Skeletal muscle cell (primary cell): Measurements from ENCODE around the gene UPB1.
A peak's percentile ranks its signal among the peaks of the same experiment; 100 is the strongest.

Experiments used
- DNase-seq: peaks from one replicate; pipeline ENCODE4 v3.0.0-alpha.2; 2010; ENCODE audit warnings: low read depth
- H3K4me3 ChIP-seq: 2 replicates; pipeline ENCODE4 v1.5.1; 2011; ENCODE audit warnings: low read depth, mild to moderate bottlenecking, control low read depth, low read length, moderate library complexity

The UPB1 gene

DNA sequence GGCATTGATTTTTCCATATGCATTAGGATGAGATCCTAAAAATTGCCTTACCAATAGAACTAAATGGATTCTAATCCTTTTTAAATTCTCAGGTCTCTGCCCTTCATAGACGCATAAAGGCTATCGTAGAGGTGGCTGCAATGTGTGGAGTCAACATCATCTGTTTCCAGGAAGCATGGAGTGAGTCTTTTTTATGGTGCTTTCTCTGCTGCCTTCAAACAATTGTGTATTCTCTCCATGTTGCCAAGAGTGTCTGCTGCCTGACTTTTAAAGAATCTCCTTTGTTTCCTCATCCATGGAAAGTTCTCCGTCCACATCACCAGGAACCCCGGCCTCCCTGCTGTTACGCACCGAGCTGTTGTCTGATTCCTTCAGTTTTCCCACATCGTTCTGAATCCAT is 6.9 kb downstream of the UPB1 start:
- no peak overlapping the region for H3K4me3 ChIP-seq

DNA sequence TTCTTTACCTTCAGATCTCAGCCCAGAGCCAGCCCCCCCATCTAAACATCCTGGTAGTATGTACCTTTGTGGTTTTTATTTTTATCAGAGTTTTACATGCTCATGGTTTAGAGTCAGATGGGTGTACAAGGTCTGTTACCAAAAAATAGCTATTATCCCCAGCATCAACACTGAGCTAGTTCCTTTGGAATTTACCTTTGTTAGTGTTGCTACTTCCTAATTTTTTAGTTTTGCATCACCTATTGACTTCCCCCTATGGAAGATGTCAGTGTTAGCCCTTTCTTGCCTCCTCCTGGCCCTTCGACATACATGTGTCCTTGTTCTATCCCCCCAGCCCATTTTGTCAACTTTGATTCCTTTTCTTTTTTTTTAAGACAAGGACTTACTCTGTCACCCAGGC is 7.4 kb downstream of the UPB1 start:
- no peak overlapping the region for H3K4me3 ChIP-seq
- DNase-seq = no peak

More for the DNA sequence above, 6.9 kb downstream of the UPB1 start:
- DNase-seq = no peak

DNA sequence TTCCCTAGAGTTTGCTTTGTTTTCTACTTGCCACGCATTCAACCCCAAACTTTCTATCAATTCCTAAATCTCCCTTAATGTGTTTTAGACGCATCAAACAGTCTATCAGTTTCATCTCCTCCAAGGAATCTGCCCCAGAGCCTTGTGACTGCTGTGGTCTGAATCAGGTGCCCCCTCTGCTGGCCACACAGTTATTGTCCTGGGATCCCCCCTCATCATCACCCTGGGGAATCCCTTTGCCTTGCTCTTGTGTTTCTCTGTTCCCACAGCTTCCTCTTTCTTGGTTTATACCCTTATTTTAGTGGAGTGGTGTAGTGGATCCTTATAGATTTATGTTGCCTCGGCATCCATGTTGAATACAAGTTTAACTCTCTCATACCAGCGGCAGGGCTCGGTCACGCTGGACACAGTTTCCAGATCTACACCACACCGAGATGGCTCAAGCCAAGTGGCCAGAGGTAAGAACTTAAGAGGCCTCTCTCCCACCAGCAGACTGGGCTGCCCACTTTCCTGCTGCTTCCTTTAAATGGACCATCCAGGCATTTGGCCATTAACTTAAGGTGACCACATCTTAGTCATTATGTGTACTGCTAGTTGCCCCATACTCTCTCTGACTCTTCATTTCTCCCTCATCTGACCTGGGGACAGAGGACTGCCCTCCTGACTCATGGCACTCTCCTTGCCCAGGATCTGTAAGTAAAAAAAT is 8.2 kb downstream of the UPB1 start:
- DNase-seq = no peak

DNA sequence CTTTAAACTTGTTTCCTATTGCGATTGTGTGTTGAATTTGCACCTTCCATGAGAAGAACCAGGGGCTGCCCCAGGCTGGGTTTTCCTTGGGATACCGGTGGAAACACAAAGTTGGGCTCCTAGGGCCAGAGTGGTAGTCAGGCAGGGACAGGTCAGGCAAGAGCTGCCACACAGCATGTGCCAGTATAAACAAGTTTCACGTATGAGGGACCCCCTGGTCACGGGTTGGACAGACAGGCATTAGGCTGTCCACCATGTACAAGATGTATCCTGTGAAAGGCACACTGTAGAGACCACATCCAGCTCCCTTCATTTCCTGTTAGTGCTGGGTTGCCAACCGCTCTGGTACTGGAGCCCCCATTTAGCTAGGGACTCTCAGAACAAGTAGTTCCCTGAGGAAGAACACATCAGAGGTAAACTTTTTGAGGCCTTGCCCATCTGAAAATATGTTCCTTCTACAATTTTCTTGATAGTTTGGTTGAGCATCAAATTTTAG is 8.8 kb downstream of the UPB1 start:
- DNase-seq = no peak
- H3K4me3 ChIP-seq = no peak overlapping the region

More for the DNA sequence above, 8.2 kb downstream of the UPB1 start:
- H3K4me3 ChIP-seq = no peak overlapping the region

DNA sequence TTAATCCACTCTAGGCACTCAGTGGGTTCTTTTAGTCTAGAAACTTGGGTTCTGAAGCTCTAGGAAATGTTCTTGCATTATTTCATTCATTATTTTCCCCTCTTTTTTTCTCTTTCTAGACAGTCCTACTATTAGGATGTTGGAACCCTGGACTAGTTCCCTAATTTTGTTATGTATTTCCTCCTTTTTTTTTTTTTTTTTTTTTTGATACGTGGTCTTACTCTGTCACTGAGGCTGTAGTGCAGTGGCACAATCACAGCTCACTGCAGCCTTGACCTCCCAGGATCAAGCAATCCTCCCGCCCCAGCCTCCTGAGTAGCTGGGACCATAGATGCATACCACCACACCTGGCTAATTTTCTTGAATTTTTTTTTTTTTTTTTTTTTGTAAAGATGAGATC is 9.4 kb downstream of the UPB1 start:
- no peak overlapping the region for H3K4me3 ChIP-seq
- DNase-seq = no peak

DNA sequence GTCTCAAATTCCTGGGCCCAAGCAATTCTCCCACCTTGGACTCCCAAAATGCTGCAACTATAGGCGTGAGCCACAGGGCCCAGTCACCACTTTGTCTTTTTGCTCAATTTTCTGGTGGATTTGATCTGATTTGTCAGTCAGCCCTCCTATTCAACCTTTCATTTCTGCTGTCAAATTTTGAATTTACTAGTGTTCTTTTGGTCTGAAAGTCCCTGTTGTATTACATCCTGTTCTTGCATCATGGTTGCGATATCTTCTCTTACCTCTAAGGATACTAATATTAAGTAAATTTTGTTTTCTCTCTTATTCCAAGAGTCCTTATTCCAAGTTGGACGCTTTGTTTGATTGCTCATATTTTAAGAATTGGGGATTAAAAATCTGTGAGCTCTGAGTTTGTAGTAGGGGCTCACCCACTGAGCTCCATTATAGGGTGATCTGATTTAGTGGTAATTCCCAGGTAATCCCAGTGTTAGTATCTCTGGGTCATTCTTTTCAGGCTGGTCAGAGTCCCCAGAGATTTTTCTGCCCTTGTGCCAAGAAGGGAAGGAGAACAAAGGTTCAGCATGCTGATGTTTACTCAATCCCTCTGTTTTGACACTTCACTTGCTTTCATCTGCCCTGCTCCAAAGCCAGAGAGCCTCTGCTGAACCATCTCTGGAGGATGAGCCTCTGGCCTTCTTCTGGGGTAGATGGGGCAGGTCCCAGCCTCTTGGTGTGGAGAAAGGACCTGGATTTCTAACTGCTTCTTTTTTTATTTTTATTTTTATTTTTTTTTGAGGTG is 10.0 kb downstream of the UPB1 start:
- DNase-seq = no peak
- no peak overlapping the region for H3K4me3 ChIP-seq

DNA sequence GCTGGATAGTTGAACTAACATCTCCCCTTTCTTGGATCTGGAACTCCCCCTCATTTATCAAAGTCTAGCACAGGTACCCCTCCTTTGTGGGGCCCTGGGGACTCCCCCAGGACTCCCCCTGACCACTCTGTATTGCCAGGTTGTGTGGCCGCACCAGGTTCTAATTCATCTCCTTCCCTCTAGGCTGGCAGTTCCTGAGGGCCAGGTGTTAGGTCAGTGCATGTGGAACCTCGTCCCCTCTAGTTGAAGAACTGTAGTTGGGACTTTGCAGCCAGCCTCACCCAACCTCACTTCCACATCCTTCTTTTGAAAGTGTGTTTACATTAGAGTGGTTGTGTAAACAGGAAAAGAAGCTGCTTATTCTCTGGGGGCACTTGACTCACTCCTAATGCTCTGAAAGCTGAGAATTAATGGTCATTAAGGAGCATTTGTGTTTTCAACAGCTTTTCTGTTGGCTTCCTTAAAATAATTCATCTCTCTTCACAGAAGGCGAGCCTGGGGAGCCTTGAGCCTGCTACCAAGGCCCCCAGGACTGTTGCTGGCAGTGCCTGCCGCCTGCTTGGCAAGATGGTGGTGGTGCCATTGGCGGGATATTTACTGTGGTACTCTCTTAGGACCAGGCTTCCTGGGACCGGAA is 11.8 kb downstream of the UPB1 start:
- DNase-seq = no peak
- H3K4me3 ChIP-seq = no peak overlapping the region

DNA sequence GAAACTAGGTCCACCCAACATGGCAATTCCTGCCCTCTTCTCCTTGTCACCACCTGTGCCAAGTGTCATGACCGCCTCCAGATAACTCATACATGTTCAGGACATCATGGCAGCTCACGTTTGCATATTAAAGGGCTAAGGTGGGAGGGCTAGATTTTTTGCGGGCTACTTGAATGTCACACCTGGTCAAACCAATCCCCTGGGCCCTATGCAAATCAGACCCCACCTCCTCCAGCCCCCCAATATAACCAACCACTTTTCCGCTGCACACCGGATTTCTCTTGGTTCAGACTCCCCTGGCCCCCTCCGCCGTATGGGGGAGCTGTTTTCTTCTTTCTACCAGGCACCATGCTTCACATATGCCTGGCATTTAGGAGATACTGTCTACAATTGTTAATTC is 12.6 kb downstream of the UPB1 start:
- no peak overlapping the region for H3K4me3 ChIP-seq
- DNase-seq = no peak

DNA sequence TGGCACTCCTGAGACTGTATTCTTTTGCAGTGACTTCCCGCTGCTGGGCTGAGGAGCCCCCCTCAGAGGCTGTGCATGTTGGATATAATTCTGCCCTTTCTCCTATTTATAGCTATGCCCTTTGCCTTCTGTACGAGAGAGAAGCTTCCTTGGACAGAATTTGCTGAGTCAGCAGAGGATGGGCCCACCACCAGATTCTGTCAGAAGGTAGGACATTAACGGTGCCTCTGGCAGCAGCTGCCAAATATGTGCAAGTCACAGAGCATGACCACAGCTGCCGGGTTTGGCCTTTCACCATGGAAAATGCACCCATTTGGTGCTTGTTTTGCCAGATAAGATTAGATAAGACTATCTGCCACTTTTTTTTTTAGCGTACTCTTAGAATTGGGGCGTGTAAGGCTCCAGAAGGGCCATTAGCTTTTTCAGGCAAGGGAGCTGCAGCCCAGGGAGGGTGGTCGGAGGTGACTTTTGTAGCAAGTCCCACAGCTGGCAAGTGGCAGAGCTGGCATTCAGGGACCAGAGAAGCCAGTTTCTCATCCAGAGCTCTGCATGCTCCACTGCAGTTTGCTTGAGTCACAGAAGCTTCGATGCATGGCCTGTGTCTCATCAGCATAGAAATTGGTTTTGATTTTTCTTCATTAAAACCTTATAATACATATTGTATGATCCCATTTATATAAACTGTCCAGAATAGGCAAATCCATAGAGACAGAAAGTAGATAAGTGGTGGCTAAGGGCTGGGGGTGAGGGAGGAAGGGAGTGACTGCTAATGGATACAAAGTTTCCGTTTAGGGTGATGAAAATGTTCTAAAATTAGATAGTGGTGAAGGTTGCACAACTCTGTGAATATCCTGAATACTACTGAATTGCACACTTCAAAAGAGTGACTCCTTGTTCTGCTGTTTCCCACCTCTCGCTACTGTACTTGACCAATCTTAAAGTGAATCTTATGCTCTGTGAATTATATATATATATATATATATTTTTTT is 15.8 kb downstream of the UPB1 start:
- H3K4me3 ChIP-seq = no peak overlapping the region
- DNase-seq = no peak

DNA sequence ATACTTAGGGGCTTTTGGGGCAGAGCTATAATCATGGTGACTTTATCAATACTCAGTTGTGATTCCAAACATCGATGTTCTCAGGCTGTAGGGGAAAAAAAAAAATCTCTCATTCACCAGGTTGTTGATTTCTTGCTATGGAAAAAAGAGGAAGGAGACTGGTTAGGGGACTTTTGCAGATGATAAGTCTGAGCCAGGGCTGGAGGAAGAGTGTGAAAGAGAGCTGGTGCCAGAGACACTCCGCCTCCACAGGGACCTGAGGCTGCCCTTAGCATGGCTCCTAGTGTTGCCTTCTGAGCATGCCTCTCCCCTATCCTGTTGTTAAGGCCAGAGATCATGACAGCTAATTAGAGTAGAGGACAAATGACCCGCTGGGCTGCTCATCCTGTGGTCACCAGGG is 16.9 kb downstream of the UPB1 start:
- no peak for DNase-seq

DNA sequence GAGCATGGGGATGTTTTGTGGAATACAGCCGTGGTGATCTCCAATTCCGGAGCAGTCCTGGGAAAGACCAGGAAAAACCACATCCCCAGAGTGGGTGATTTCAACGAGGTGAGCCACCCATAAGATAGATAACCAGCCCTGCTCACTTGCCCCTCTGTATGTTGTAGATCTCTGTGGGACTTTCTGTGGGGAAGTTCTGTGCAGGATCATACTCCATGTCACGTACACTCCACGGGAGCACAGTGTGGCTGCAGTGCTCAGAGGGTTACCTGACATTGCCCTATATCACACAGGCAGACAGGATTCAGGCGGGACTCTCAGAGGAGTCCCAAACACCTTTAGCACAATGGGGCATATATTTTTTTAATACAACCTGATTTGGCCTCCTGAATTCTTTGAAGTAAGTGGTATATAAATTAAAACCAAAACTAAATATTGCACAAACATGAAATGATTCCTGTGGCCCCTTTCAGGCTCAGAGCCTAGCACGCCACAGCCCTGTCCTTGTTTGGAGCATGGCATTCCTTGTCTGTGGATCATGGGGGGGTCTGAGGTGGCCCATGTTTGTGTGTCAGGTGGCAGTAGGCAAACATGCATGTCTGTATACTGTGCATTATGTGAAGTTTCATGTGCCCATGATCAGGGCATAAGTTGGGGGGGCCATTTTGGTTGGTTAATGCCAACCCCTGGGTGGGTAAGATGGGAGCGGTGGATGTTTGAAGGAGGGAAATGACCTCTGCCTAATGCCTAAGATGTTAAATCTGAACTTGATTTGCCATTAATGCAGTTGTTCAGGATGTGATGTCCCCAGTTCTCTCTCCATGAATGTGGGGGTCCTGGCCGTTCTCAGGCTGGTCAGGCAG is 18.5 kb downstream of the UPB1 start:
- no peak overlapping the region for H3K4me3 ChIP-seq
- no peak for DNase-seq

More for the DNA sequence above, 16.9 kb downstream of the UPB1 start:
- H3K4me3 ChIP-seq = no peak overlapping the region

DNA sequence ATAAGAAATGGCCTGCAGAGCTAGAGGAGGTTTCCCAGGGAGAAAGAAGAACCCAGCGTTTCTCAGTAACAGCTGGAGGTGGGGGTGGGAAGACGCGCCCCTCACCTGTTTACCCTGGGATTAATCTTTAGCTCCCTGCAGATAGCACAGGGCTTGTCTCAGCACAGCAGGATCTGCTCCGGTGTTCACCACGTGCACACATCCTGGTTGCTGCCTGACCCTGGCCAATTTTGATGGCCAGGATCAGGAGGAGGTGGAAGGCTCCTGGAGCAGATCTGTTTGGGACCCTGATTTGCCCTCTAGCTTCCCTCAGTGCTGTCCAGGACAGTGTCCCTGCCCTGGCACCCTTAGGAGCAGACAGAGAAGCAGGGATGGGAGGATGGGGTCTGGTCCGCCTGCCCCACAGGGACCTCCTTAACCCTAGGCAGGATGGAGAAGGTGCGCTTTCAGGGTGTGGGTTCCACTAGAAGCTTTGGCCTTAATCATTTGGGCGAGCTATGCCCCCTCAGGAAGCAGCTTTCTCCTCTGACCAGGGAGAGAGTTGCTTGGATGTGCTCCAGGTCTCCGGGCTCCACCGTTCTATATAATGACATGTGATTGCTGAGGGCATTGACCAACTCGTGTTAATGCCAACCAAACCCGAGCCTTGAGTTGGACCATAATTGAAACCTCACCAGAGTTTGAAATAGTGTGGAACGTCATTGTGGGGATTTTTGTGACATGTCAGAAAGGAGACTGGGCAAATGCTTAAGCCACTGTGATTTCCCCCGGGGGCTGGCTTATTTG is 19.3 kb downstream of the UPB1 start:
- no peak for DNase-seq

DNA sequence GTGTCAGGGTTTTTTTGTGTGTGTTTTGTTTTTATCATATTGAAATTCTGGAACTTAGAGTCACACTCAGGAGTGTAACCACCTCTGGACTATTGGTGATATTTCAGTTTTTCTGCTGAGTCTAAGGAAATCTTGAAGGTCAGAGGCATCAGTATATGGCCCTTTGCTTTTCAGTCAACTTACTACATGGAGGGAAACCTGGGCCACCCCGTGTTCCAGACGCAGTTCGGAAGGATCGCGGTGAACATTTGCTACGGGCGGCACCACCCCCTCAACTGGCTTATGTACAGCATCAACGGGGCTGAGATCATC is 19.9 kb downstream of the UPB1 start:
- H3K4me3 ChIP-seq = no peak overlapping the region
- no peak for DNase-seq

More for the DNA sequence above, 19.3 kb downstream of the UPB1 start:
- no peak overlapping the region for H3K4me3 ChIP-seq

DNA sequence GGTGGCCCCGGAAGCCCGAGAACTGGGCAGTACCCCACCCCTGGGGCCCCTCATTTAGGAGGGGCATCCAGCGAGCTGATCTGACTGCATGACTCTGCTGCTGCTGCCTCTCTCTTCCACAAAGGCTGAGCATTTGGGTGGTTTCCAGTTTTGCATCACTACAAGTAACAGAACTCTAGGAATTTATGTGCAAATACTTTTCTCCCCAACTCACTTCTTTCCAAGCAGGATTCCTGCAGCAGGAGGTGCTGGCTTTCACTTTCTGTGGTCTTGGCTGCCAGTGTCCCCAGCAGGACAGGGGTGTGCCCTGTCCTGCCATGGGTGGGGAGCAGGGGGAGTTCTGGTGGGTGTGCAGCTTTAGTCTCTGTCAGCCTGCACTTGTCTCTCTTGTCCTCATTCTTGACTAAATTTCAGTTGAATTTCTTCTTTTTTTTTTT is 21.2 kb downstream of the UPB1 start:
- DNase-seq = peak; percentile 60
- no peak overlapping the region for H3K4me3 ChIP-seq

DNA sequence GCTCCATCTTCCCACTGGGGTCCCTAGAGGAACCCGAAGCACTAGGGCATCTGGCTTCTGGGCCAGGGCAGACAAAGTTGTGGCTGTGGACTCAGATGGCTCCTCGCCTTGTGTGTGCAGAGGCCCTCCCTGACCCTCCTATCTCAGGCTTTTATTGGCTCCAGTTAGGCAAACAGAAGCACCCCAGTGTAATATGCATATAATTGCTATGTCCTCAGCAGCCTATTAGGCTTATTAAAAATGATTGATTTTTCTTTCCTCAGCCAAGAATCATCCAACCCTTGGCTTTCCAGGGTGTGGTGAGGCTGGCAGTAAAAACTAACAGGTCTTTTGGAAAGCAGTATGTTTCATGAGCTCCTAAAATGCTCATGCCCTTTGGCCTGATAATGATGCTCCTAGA is 22.3 kb downstream of the UPB1 start:
- H3K4me3 ChIP-seq = no peak overlapping the region
- DNase-seq = no peak

DNA sequence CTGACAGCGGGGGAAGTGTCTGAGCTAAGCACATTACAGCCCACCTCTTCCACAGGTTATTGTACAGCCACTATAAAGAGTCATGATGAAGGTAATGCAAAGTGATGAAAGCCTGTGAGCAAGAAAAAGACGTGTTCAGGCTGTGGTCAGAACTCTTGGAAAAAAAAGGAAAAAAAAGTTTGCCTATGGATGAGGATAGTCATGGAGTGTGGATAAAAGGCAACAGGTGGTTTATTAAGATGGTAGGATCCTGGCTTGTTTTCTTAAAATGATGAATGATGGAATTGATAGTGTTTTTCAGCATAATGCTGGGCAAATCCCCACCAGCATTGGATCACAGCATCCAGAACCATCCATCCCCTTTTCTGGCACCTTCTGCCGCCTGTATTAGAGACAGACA is 23.1 kb downstream of the UPB1 start:
- H3K4me3 ChIP-seq = no peak overlapping the region
- no peak for DNase-seq

DNA sequence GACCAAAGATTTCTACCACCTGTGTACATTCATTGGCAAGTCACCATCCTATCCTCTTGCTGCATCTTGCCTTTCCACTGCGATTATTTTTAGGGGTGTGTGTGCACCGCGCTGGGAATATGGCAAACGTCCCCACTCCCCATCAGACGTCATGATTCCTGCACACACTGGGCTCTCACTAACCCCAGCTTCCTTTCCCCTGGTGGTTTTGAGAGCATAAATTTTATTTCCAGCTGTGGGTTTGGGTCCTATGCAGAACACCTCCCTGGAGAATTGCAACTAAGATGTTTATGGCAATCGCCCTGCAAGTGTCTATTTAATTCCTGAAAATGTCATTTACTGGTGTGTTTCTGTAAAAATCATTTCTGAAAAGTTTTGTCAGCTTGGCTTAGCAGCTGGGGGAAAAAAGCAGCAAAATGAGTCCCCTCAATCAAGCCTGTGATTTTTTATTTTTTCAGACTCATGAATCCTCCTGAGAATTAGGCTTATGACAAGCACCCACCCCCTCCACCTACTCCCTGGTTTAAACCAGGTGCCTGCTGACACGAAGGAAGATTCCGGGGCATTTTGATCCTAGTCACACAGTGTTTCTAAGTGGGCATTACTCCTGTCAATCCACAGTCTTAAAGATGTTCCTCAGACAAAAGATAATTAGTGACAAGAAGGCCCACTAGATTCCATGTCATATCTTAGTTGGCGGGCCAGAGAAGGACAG is 23.8 kb downstream of the UPB1 start:
- DNase-seq = no peak
- no peak overlapping the region for H3K4me3 ChIP-seq
